Fibroblast of lung (primary cell): ENCODE data around the gene SRCAP. TPM values are rescaled to one million over a fixed set of nuclear protein-coding genes. Genes with fewer than 3 reads are reported as not detected.

ENCODE experiments used
- DNase-seq, 2 donors: peaks; one replicate each; pipeline versions ENCODE4 v3.0.0 to v3.0.0-alpha.2; 2010; ENCODE audit warnings: low read depth in 2 of 2
- H2AFZ ChIP-seq: 2 replicates; pipeline ENCODE4 v1.5.1; 2012; ENCODE audit warnings: low read length, control low read depth, inconsistent platforms
- H3K27ac ChIP-seq: 2 replicates; pipeline ENCODE4 v1.5.1; 2011; ENCODE audit warnings: low read length, control low read depth; ENCODE audit not compliant: insufficient read depth
- H3K27me3 ChIP-seq: 2 replicates; pipeline ENCODE4 v1.5.1; 2011; ENCODE audit warnings: mild to moderate bottlenecking, low read length; ENCODE audit not compliant: control insufficient read depth, insufficient read depth
- H3K36me3 ChIP-seq: 2 replicates; pipeline ENCODE4 v1.5.1; 2011; ENCODE audit warnings: low read length; ENCODE audit not compliant: control insufficient read depth, insufficient read depth
- H3K4me1 ChIP-seq: 2 replicates; pipeline ENCODE4 v1.5.1; 2011; ENCODE audit warnings: low read length; ENCODE audit not compliant: control insufficient read depth, insufficient read depth; ENCODE audit errors: extremely low read depth
- H3K4me2 ChIP-seq: 2 replicates; pipeline ENCODE4 v1.5.1; 2011; ENCODE audit warnings: low read length, control low read depth; ENCODE audit not compliant: insufficient read depth; ENCODE audit errors: extremely low read depth
- H3K4me3 ChIP-seq, 4 experiments: fragments of 200-600 bp in 1 of 4; sonication (generic) in 1 of 4; replicated peaks in 1 of 4; 2 replicates each; pipeline ENCODE4 v1.5.1; 2011 to 2016; ENCODE audit warnings: low read length in 4 of 4, low read depth in 3 of 4, mild to moderate bottlenecking in 3 of 4, control low read depth in 2 of 4, inconsistent platforms in 1 of 4, mixed read lengths in 1 of 4; ENCODE audit not compliant: insufficient read depth in 1 of 4; ENCODE audit errors: control extremely low read depth in 1 of 4
- H3K79me2 ChIP-seq: 2 replicates; pipeline ENCODE4 v1.5.1; 2012; ENCODE audit warnings: mild to moderate bottlenecking, low read length, inconsistent platforms; ENCODE audit not compliant: control insufficient read depth, insufficient read depth
- H3K9ac ChIP-seq: 2 replicates; pipeline ENCODE4 v1.5.1; 2011; ENCODE audit warnings: mild to moderate bottlenecking, low read length, control low read depth; ENCODE audit not compliant: insufficient read depth
- H3K9me3 ChIP-seq: 2 replicates; pipeline ENCODE4 v1.5.1; 2012; ENCODE audit warnings: low read depth, low read length; ENCODE audit not compliant: control insufficient read depth, insufficient read depth
- H4K20me1 ChIP-seq: 2 replicates; pipeline ENCODE4 v1.5.1; 2011; ENCODE audit warnings: low read length; ENCODE audit not compliant: control insufficient read depth, insufficient read depth; ENCODE audit errors: extremely low read depth
- EZH2 ChIP-seq: IDR thresholded peaks from 2 replicates; pipeline ENCODE4 v1.5.1; 2012; ENCODE audit warnings: low read length, control low read depth, mild to moderate bottlenecking; ENCODE audit errors: missing control alignments
- polyA plus RNA-seq, 2 donors: library from polyadenylated mRNA; depleted of rRNA in 1 of 2; stranded (reverse) in 1 of 2; unstranded in 1 of 2; fragments of >200 nt; gene quantifications; 2 replicates each; pipeline ENCODE4 v1.2.1, GENCODE V29; 2011 to 2012; ENCODE audit warnings: missing spikeins in 1 of 2
- total RNA-seq: library from RNA; depleted of rRNA; stranded (reverse); fragments of >200 nt; gene quantifications from 2 replicates; pipeline ENCODE4 v1.2.1, GENCODE V29; 2014
- TF ChIP-seq, protein P1 (sequence below), 2 donors: IDR thresholded peaks in 1 of 2; conservative IDR thresholded peaks in 1 of 2; 1 replicate in 1 of 2; 2 replicates in 1 of 2; pipeline ENCODE4 v1.5.1; 2011 to 2012; ENCODE audit warnings: low read length in 2 of 2, control low read depth in 1 of 2, inconsistent platforms in 1 of 2, low read depth in 1 of 2, mild to moderate bottlenecking in 1 of 2

Gene SRCAP
- total and polyA plus RNA-seq, 2 donors (not counting 1 experiment from before 2014, with no cell fraction given) = 3.5 to 14.2 TPM

DNA sequence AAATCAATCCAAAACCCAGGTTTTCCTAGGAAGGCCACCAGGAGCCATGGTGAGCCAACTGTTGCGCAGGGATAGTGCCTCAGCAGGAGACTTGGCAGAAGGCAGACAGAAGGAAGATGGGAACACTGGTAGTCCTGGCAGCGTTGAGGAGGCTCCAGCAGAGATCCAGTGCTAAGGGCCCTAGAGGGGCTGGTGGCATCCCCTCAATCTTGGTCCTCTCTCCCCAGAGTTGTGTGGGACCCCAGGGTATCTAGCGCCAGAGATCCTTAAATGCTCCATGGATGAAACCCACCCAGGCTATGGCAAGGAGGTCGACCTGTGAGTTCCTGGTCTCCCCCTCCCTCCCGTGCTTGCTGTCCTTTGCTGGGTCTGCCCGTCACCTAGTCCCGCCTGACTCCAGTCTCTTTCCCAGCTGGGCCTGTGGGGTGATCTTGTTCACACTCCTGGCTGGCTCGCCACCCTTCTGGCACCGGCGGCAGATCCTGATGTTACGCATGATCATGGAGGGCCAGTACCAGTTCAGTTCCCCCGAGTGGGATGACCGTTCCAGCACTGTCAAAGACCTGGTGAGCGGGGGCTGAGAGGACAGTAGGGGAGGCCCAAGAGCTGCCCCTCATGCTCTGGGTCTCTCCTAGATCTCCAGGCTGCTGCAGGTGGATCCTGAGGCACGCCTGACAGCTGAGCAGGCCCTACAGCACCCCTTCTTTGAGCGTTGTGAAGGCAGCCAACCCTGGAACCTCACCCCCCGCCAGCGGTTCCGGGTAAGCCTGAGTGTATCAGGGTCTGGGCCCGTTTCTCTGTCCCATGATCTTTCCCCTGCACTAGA, 57.2 kb downstream of the SRCAP start:
- H3K4me2 ChIP-seq = no peak overlapping the region
- no peak overlapping the region for H3K9ac ChIP-seq
- no peaks in the 10 kb centered on the region for H3K9me3 ChIP-seq
- H3K4me3 ChIP-seq = no peak overlapping the region
- no peaks in the 10 kb centered on the region for H4K20me1 ChIP-seq
- H3K27me3 ChIP-seq = no peaks in the 10 kb centered on the region
- TF ChIP-seq EZH2 = no peak
- TF ChIP-seq, protein P1, sequence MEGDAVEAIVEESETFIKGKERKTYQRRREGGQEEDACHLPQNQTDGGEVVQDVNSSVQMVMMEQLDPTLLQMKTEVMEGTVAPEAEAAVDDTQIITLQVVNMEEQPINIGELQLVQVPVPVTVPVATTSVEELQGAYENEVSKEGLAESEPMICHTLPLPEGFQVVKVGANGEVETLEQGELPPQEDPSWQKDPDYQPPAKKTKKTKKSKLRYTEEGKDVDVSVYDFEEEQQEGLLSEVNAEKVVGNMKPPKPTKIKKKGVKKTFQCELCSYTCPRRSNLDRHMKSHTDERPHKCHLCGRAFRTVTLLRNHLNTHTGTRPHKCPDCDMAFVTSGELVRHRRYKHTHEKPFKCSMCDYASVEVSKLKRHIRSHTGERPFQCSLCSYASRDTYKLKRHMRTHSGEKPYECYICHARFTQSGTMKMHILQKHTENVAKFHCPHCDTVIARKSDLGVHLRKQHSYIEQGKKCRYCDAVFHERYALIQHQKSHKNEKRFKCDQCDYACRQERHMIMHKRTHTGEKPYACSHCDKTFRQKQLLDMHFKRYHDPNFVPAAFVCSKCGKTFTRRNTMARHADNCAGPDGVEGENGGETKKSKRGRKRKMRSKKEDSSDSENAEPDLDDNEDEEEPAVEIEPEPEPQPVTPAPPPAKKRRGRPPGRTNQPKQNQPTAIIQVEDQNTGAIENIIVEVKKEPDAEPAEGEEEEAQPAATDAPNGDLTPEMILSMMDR (conservative IDR thresholded peaks at IDR 0.05 in 1 of 2, IDR thresholded peaks at IDR 0.05 in 1 of 2; ENCODE audit: low read depth in 1 of 2, low read length in 2 of 2) = no peak
- H3K79me2 ChIP-seq = no peaks in the 10 kb centered on the region
- H2AFZ ChIP-seq = no peak overlapping the region
- no peak overlapping the region for H3K27ac ChIP-seq
- H3K4me1 ChIP-seq = peaks cover 7% of the 10 kb centered on the region
- H3K36me3 ChIP-seq = peaks cover 25% of the 10 kb centered on the region
- no peak for DNase-seq

DNA sequence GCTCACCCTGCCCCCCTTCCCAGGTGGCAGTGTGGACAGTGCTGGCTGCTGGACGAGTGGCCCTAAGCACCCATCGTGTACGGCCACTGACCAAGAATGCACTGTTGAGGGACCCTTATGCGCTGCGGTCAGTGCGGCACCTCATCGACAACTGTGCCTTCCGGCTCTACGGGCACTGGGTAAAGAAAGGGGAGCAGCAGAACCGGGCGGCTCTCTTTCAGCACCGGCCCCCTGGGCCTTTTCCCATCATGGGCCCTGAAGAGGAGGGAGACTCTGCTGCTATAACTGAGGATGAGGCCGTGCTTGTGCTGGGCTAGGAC, 57.8 kb downstream of the SRCAP start:
- no peaks in the 10 kb centered on the region for H3K9me3 ChIP-seq

DNA sequence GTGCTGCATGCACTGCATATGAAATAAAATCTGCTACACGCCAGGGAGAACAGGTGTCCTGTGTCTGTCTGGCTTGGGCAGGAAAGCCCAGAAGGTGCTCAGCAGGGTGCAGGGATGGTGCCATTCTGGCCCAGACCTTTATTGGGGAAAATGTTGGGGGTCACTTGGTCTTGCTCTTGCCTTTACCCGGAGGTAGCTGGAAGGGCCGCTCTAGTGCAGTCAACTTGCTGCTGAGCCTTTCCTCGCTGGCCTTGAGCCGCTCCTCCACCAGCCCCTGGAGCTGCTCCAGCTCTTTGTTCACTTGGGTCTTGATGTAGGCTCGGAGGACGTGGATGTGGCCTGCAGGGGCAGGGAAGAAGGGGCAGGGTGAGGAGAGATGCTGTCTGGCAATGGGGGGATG, 58.3 kb downstream of the SRCAP start:
- no peak overlapping the region for H3K4me2 ChIP-seq
- H3K79me2 ChIP-seq = peaks cover 1% of the 10 kb centered on the region
- H3K36me3 ChIP-seq = peaks cover 21% of the 10 kb centered on the region
- no peak overlapping the region for H3K4me3 ChIP-seq
- no peaks in the 10 kb centered on the region for H4K20me1 ChIP-seq
- peaks cover 8% of the 10 kb centered on the region for H3K4me1 ChIP-seq
- H3K27ac ChIP-seq = no peak overlapping the region
- no peak for DNase-seq
- H3K9me3 ChIP-seq = no peaks in the 10 kb centered on the region
- H3K27me3 ChIP-seq = no peaks in the 10 kb centered on the region
- no peak overlapping the region for H2AFZ ChIP-seq
- TF ChIP-seq, protein P1 (conservative IDR thresholded peaks at IDR 0.05 in 1 of 2, IDR thresholded peaks at IDR 0.05 in 1 of 2; ENCODE audit: low read depth in 1 of 2, low read length in 2 of 2) = no peak
- no peak for TF ChIP-seq EZH2
- no peak overlapping the region for H3K9ac ChIP-seq

More for the DNA sequence above, 57.8 kb downstream of the SRCAP start:
- Histone ChIP-seq H2AFZ (no peak overlapping the region), H3K27ac (no peak overlapping the region), H3K27me3 (no peaks in the 10 kb centered on the region), H3K36me3 (peaks cover 21% of the 10 kb centered on the region), H3K4me2 (no peak overlapping the region), H3K79me2 (no peaks in the 10 kb centered on the region), H3K4me3 (no peak overlapping the region), H3K9ac (no peak overlapping the region), H3K4me1 (peaks cover 8% of the 10 kb centered on the region), H4K20me1 (no peaks in the 10 kb centered on the region)
- TF ChIP-seq, protein P1 (conservative IDR thresholded peaks at IDR 0.05 in 1 of 2, IDR thresholded peaks at IDR 0.05 in 1 of 2; ENCODE audit: low read depth in 1 of 2, low read length in 2 of 2) = no peak
- no peak for TF ChIP-seq EZH2
- DNase-seq = no peak
